NCI-H1105 treated with DMSO at 0.1 percent for 48 hours (cell line): Measurements from ENCODE around the gene CDH4.
A peak's percentile ranks its signal among the peaks of the same experiment; 100 is the strongest.

Experiments
- DNase-seq: peaks from one replicate; lab custom pipeline; 2025; lab: John Stamatoyannopoulos, UW

Gene CDH4

GRCh38 chr20:61605862-61606557 lies 353.9 kb downstream of the CDH4 start:
- no peak for DNase-seq

- no peak for DNase-seq
These were observed 356.4 kb downstream of the CDH4 start for GRCh38 chr20:61608275-61609085.

- no peak for DNase-seq
These were observed 357.4 kb downstream of the CDH4 start for GRCh38 chr20:61609461-61609860.

GRCh38 chr20:61611401-61612180 lies 359.5 kb downstream of the CDH4 start:
- DNase-seq, result no peak

- no peak for DNase-seq
These were observed 362.1 kb downstream of the CDH4 start for GRCh38 chr20:61613917-61614705.

GRCh38 chr20:61614706-61615100 lies 362.6 kb downstream of the CDH4 start:
- no peak for DNase-seq

- no peak for DNase-seq
These were observed 363.7 kb downstream of the CDH4 start for GRCh38 chr20:61615806-61616205.

- DNase-seq, result no peak
These were observed 367.7 kb downstream of the CDH4 start for GRCh38 chr20:61619751-61620150.

GRCh38 chr20:61620174-61620573 lies 368.1 kb downstream of the CDH4 start:
- DNase-seq, result no peak

- DNase-seq, result no peak
These were observed 369.1 kb downstream of the CDH4 start for GRCh38 chr20:61621035-61621730.

- DNase-seq, result no peak
These were observed 369.8 kb downstream of the CDH4 start for GRCh38 chr20:61621852-61622251.

- DNase-seq, result no peak
These were observed 371.4 kb downstream of the CDH4 start for GRCh38 chr20:61623451-61623850.

GRCh38 chr20:61625246-61625645 lies 373.2 kb downstream of the CDH4 start:
- no peak for DNase-seq

GRCh38 chr20:61626412-61626811 lies 374.4 kb downstream of the CDH4 start:
- DNase-seq, result no peak

GRCh38 chr20:61627791-61628415 lies 375.8 kb downstream of the CDH4 start:
- DNase-seq, result no peak

- DNase-seq, result no peak
These were observed 376.4 kb downstream of the CDH4 start for GRCh38 chr20:61628480-61628879.

- DNase-seq, result peak; percentile 29
These were observed 377.0 kb downstream of the CDH4 start for GRCh38 chr20:61628901-61629601.

GRCh38 chr20:61629602-61630390 lies 377.7 kb downstream of the CDH4 start:
- DNase-seq, result no peak

GRCh38 chr20:61630391-61630650 lies 378.3 kb downstream of the CDH4 start:
- no peak for DNase-seq

GRCh38 chr20:61630816-61631215 lies 378.8 kb downstream of the CDH4 start:
- no peak for DNase-seq
